ENCODE measurements around the gene PRR22.

PRR22 gene

DNA sequence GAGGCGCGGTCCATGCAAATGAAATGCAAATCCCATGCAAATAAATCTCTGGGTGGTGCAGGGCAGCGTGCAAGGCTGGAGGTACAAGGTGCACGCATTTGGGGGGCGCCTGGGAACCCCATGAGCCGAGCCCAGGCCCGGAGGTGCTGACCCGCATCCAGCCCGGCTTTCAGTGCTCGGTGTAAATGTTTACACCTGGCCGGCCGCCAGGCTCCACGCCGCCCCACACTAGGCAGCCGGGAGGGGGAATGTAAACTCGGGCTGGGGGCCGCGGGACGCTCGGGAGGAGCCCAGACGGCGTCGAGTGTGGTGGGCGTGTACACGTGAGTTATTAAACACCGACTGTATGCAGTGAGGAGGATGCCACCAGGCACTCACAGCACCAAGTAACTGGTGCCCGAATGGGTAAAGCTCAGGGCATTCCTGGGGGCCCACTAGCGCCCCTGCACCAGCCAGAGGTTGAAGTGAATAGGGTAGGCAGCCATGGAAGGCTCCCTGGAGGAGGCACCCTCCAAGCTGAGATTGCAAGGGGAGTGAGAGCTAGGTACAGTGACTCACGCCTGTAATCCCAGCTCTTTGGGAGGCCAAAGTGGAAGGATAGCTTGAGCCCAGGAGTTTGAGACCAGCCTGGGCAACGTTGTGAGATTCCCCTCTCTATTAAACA is 37.8 kb upstream of the PRR22 start:
- no peak overlapping the region for H3K27ac Mint-ChIP-seq
- H3K27me3 Mint-ChIP-seq, result peaks cover 5% of the 10 kb centered on the region
- H3K4me3 Mint-ChIP-seq, result no peak overlapping the region
- no peaks in the 10 kb centered on the region for H3K36me3 Mint-ChIP-seq
- peaks cover 7% of the 10 kb centered on the region for H3K4me1 Mint-ChIP-seq (ENCODE audit: low read depth)
- H3K9me3 Mint-ChIP-seq (ENCODE audit: low read depth), result no peaks in the 10 kb centered on the region

DNA sequence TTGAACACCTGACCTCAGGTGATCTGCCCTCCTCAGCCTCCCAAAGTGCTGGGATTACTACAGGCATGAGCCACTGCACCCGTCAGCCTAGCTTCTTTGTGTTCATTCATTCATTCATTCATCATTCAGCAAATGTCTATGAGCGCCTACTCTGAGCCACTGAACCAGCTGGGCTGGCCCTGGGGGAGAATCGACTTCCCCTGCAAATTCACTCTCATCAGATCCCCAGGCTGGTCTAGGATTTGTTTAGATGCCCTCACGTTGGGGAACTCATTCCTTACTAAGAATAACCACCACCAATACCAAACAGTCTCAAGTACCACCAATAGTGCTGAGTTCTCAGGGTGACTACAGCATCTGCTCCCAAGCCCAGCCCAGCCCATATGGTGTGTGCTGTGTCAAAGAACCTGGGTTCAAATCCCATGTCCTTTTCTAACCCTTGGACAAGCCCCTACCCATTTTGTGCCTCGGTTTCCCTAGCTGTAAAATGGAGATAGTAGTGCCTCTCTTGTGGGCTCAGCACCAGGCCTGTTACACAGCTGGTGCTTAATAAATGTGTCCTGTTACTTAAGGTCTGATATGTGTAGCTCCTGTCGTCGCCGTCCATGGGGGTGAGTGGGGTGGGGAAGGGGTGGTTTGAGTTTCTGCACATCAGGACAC is 37.1 kb upstream of the PRR22 start:
- no peaks in the 10 kb centered on the region for H3K36me3 Mint-ChIP-seq

DNA sequence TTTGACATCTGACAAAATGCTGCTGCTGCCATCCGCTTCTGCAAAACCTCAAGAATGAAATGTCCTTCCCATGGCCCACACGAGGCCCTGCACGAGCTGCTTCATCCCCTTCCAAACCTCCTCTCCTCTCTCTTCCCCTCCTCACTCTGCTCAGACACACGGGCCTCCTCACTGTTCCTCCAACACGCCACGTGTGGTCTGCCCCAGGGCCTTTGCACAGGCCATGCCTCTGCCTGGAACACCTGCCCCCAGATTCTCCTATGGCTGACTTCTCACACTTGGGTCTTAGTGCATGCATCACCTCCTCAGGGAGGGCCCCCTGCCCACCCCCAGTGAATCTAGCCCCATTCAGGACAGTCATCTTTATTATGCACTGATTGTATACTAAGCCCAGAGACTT is 36.2 kb upstream of the PRR22 start:
- no peaks in the 10 kb centered on the region for H3K36me3 Mint-ChIP-seq
- H3K27me3 Mint-ChIP-seq, result peaks cover 5% of the 10 kb centered on the region
- no peak overlapping the region for H3K27ac Mint-ChIP-seq
- H3K9me3 Mint-ChIP-seq (ENCODE audit: low read depth), result no peaks in the 10 kb centered on the region
- no peaks in the 10 kb centered on the region for H3K4me1 Mint-ChIP-seq (ENCODE audit: low read depth)
- no peak overlapping the region for H3K4me3 Mint-ChIP-seq

More for the DNA sequence above, 37.1 kb upstream of the PRR22 start:
- Mint-ChIP-seq H3K27ac (no peak overlapping the region), H3K4me1 (ENCODE audit: low read depth) (peaks cover 2% of the 10 kb centered on the region), H3K27me3 (peaks cover 5% of the 10 kb centered on the region), H3K9me3 (ENCODE audit: low read depth) (no peaks in the 10 kb centered on the region), H3K4me3 (no peak overlapping the region)

DNA sequence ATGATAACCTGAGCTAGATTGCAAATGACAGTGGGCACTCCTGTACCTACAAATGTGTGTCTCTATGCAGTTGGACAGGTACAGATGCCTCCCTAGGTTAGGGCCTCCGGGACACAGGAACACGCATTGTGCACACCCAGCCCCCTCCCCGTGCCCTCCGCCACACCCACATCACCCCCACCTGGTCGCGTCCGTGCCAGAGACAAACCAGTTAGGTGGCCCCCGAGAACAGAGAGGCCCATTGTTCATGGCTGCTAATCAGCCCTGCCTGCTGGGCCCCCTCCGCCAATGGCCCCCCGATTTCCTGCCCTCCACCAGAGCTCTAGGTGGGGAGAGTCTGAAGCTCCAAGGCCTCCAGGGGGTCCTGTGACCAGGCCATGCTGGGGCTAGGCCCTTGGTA is 34.0 kb upstream of the PRR22 start:
- Mint-ChIP-seq H3K27me3 (peaks cover 5% of the 10 kb centered on the region), H3K4me3 (no peak overlapping the region), H3K27ac (no peak overlapping the region), H3K36me3 (no peaks in the 10 kb centered on the region), H3K4me1 (ENCODE audit: low read depth) (no peaks in the 10 kb centered on the region), H3K9me3 (ENCODE audit: low read depth) (no peaks in the 10 kb centered on the region)

DNA sequence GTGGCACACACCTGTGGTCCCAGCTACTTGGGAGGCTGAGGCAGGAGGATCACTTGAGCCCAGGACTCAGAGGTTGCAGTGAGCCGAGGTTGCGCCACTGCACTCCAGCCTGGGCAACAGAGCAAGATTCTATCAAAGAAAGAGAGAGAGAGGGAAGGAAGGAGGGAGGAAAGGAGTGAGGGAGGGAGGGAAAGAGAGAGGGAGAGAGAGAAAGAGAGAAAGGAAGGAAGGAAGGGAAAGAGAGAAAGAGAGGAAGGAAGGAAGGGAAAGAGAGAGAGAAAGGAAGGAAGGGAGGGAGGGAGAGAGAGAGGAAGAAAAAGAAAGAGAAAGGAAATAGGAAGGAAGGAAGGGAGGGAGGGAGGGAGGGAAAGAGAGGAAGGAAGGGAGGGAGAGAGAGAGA is 32.7 kb upstream of the PRR22 start:
- H3K27ac Mint-ChIP-seq, result no peak overlapping the region
- no peak overlapping the region for H3K4me3 Mint-ChIP-seq
- peaks cover 5% of the 10 kb centered on the region for H3K27me3 Mint-ChIP-seq
- H3K36me3 Mint-ChIP-seq, result no peaks in the 10 kb centered on the region
- no peaks in the 10 kb centered on the region for H3K4me1 Mint-ChIP-seq (ENCODE audit: low read depth)
- H3K9me3 Mint-ChIP-seq (ENCODE audit: low read depth), result no peaks in the 10 kb centered on the region

DNA sequence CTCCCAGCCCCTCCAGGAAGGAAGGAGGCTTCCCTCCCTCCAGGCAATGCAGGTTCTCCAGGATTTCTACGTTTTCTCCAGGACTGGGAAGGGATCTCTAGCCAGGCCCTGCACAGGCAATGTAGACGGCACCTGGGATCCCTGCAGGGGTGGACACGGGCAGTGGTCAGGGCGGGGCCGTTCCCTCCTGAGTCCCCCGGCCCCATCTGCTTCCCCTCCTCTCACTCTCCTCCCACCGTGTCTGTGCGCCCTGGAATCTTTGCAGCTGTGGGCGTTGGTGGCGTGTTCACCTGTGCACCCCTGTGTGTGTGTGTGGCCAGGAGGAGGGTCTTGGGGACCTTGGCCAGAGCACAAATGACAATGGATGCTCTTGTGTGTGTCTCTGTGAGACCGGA is 30.3 kb upstream of the PRR22 start:
- H3K4me3 Mint-ChIP-seq, result no peak overlapping the region
- H3K9me3 Mint-ChIP-seq (ENCODE audit: low read depth), result no peaks in the 10 kb centered on the region
- no peak overlapping the region for H3K27ac Mint-ChIP-seq
- no peaks in the 10 kb centered on the region for H3K4me1 Mint-ChIP-seq (ENCODE audit: low read depth)
- H3K27me3 Mint-ChIP-seq, result peaks cover 5% of the 10 kb centered on the region
- no peaks in the 10 kb centered on the region for H3K36me3 Mint-ChIP-seq

DNA sequence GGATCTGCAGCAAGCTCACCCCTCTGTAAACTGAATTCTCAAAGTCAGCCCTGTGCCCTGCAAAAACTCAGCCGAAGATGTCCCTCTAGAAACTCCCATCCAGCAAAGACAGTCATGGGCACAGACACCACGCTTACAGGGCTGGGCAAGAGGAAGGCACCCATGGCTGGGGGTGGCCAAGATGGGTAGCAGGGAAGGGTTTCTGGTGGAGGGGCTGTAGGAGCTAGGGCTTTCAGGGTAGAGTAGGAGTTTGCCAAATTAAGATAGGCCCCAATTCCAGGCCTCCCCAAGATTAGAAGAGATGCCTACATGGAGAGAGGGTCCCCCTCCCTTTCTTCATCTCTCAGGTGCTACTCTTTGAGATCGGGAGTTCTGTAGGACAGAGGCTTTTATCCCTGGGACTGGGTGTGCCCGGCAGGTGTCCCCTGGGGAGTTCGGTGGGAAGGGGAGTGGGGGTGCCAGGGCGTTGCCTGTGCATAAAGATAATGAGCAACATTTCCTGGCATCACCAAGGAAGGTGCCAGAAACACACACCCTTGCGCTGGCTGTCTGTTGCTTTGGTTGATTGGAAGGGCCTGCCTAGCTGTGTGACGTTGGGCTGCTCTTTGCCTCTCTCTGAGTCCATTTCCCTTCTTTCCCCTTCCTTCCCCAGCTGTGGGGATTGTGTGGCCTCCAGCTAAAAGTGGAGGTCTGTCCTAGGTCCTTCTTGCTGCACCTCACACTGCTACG is 29.7 kb upstream of the PRR22 start:
- H3K27me3 Mint-ChIP-seq, result peaks cover 5% of the 10 kb centered on the region
- H3K9me3 Mint-ChIP-seq (ENCODE audit: low read depth), result no peaks in the 10 kb centered on the region
- no peak overlapping the region for H3K4me3 Mint-ChIP-seq
- no peaks in the 10 kb centered on the region for H3K36me3 Mint-ChIP-seq
- H3K4me1 Mint-ChIP-seq (ENCODE audit: low read depth), result no peaks in the 10 kb centered on the region
- no peak overlapping the region for H3K27ac Mint-ChIP-seq

DNA sequence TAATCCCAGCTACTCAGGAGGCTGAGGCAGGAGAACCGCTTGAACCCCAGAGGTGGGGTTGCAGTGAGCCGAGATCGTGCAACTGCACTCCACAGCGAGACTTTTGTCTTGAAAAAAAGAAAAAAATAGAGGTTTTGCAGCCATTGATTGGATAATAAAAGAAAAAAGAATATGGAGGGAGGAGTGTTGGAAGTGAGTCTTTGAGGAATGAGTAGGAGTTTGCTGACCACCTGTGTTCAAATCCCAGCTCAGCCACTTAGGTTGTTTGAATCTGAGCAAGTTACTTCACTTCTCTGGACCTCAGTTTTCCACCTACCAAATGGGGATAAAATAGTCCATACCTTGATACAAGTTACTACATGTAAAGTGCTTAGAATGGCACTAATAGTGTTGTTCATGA is 26.6 kb upstream of the PRR22 start:
- no peak overlapping the region for H3K4me3 Mint-ChIP-seq
- no peaks in the 10 kb centered on the region for H3K4me1 Mint-ChIP-seq (ENCODE audit: low read depth)
- no peaks in the 10 kb centered on the region for H3K36me3 Mint-ChIP-seq
- H3K27me3 Mint-ChIP-seq, result no peaks in the 10 kb centered on the region
- H3K9me3 Mint-ChIP-seq (ENCODE audit: low read depth), result no peaks in the 10 kb centered on the region
- H3K27ac Mint-ChIP-seq, result no peak overlapping the region

DNA sequence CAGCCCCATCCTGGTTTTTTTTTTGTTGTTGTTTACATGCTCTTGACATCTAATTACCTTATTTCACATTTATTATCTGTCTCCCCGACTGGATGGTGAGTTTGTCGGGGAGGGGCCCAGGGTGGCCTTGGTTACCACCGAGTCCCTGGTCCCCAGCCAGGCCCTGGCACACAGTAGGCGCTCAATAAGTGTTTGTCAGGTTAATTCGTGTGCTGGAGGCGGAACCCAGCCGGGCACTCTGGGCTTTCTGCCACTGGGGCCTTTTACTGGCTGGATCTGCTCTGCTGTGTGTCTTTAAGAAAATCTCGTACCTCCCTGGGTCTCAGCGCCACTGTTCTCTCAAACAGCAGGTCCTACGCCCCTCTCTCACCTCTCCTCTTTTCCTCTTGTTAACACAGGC is 24.9 kb upstream of the PRR22 start:
- H3K4me3 Mint-ChIP-seq, result no peak overlapping the region
- H3K27ac Mint-ChIP-seq, result no peak overlapping the region
- H3K4me1 Mint-ChIP-seq (ENCODE audit: low read depth), result peaks cover under 1% of the 10 kb centered on the region
- H3K27me3 Mint-ChIP-seq, result no peaks in the 10 kb centered on the region
- H3K36me3 Mint-ChIP-seq, result no peaks in the 10 kb centered on the region
- no peaks in the 10 kb centered on the region for H3K9me3 Mint-ChIP-seq (ENCODE audit: low read depth)

DNA sequence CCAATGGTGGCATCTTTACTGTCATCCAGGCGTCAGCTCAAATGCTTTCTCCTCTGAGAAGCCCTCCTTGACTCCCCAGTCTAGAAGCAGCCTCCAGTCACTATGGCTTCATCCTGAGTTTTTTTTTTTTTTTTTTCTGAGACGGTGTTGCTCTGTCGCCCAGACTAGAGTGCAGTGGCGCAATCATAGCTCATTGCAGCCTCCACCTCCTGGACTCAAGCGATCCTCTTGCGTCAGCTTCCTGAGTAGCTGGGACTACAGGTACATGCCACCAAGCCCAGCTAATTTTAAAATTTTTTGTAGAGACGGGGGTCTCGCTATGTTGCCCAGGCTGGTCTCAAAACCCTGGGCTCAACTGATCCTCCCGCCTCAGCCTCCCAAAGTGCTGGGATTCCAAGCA is 24.5 kb upstream of the PRR22 start:
- Mint-ChIP-seq H3K27ac (no peak overlapping the region), H3K4me1 (ENCODE audit: low read depth) (peaks cover 5% of the 10 kb centered on the region), H3K27me3 (no peaks in the 10 kb centered on the region), H3K4me3 (no peak overlapping the region), H3K36me3 (no peaks in the 10 kb centered on the region), H3K9me3 (ENCODE audit: low read depth) (no peaks in the 10 kb centered on the region)

DNA sequence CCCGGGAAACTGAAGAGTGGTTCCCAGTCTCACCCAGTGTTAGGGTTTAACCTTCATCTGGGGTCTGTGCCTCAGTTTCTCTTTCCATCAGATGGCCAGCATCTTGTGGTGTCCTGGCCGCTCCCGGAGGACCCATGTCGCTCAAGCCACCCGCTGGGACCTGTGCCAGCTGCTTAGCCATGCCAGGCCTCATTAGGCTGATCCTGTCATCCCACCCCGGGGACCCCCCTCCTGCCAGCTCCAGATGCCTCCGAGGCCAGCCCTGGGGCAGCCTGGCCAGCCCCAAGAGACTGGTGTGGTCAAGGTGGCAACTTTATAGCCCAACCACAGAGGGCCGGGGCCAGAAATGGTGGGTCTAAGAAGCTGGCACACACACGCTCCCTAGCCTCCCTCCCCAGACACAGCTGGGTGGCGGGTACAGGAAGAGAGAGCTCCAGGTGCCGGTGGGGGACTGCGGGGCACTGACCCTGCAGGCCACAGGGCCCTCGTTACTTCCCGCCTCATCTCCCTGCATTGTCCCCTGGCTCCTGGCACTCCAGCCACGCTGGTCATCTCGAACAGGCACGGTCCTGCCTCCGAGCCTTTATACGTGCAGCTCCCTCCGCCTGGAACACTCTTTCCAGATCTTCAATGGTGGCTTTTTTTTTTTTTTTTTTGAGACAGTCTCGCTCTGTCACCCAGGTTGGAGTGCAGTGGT is 23.7 kb upstream of the PRR22 start:
- H3K36me3 Mint-ChIP-seq, result no peaks in the 10 kb centered on the region
- no peaks in the 10 kb centered on the region for H3K27me3 Mint-ChIP-seq
- no peaks in the 10 kb centered on the region for H3K9me3 Mint-ChIP-seq (ENCODE audit: low read depth)
- H3K27ac Mint-ChIP-seq, result no peak overlapping the region
- peaks cover 10% of the 10 kb centered on the region for H3K4me1 Mint-ChIP-seq (ENCODE audit: low read depth)
- H3K4me3 Mint-ChIP-seq, result no peak overlapping the region

DNA sequence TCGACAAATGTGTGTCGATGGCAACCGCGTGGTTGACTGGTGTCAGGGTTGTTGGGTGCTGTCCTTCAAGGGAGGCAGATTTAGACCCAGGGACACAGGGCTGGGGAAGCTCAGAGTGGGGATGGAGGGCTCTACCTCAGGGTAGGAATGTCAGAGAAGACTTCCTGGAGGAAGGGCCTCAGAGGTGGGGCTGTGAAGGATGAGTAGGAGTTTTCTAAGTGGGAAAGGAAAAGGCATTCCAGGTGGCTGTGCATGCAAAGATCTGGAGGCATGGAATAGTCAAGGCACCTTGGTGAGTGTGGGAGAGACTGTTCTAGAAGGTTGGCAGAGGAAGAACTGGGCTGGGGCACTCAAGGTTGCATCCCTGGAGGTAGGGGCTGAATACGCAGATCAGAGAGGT is 22.4 kb upstream of the PRR22 start:
- peaks cover 18% of the 10 kb centered on the region for H3K4me1 Mint-ChIP-seq (ENCODE audit: low read depth)
- peak overlapping the region; percentile 21 for H3K4me3 Mint-ChIP-seq
- H3K27me3 Mint-ChIP-seq, result peaks cover under 1% of the 10 kb centered on the region
- H3K27ac Mint-ChIP-seq, result no peak overlapping the region
- no peaks in the 10 kb centered on the region for H3K36me3 Mint-ChIP-seq
- no peaks in the 10 kb centered on the region for H3K9me3 Mint-ChIP-seq (ENCODE audit: low read depth)

DNA sequence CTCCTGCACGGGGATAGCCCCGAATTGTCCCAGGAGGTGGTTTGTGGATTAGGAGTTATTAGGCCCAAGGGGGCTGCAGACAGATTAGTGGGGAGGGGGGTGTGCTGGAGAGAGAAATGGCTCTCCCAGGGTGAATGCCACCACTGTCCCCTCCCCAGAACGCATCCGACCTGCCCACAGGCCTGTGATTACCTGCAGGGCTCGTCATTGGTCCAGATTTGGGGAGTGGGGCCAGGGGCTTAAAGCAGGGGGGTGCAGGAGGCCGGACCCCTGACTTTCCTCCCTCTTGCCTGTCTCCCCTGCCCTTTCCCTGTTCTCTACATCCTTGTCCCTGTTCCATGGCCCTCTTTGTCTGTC is 21.6 kb upstream of the PRR22 start:
- Mint-ChIP-seq H3K4me3 (peak overlapping the region; percentile 42), H3K4me1 (ENCODE audit: low read depth) (peaks cover 20% of the 10 kb centered on the region), H3K27me3 (peaks cover 2% of the 10 kb centered on the region), H3K27ac (no peak overlapping the region), H3K9me3 (ENCODE audit: low read depth) (no peaks in the 10 kb centered on the region), H3K36me3 (no peaks in the 10 kb centered on the region)

DNA sequence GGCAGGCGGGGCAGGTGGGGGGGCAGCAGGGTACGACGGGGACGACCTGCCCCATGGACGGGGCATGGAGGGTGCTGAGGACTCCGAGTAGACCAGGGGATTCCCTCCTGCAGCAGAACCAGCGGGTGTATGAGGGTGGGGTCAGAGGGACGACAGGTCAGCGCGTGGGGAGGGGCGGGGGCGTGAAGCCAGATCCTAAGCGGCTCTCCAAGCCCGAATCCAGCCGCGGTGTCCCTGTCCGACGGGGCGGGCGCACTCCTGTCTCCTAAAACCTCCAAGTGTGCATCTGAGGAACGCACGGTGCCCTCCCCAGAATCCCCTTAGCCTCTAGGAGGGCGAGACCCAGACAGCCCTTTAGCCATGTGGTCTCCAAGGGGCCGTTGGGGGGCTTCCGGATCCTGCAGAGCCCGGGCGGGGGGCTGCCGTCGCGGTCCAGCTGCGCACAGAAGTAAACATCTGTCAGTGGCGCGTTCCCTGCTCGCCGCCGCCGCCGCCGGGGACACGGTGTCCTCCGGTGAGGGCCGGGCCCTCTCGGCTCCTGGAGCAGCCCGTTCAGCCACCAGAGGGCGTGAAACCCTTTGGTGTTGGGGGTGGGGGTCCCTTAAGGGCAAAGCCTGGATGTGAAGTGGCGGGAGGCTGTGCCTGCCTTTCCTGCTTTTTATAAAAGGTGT is 21.1 kb upstream of the PRR22 start:
- Mint-ChIP-seq H3K9me3 (ENCODE audit: low read depth) (no peaks in the 10 kb centered on the region), H3K27me3 (peaks cover 3% of the 10 kb centered on the region)

More for the DNA sequence above, 21.1 kb upstream of the PRR22 start:
- peak overlapping the region; percentile 16 for H3K27ac Mint-ChIP-seq
- peaks cover 20% of the 10 kb centered on the region for H3K4me1 Mint-ChIP-seq (ENCODE audit: low read depth)
- H3K36me3 Mint-ChIP-seq, result no peaks in the 10 kb centered on the region
- H3K4me3 Mint-ChIP-seq, result peak overlapping the region; percentile 42

All from activated naive CD8-positive, alpha-beta T cell (primary cell).